ENCODE data around the gene MCC. TPM values are rescaled to one million over a fixed set of nuclear protein-coding genes. Genes with fewer than 3 reads are reported as not detected.

Gene MCC
- total RNA-seq, 1 donor from 2014 or later = 14.0 TPM

- TF ChIP-seq CTCF (IDR thresholded peaks at IDR 0.05) = no peak
- Mint-ChIP-seq H3K27me3 (ENCODE audit: unreplicated experiment) (no peaks in the 10 kb centered on the region), H3K4me3 (ENCODE audit: unreplicated experiment) (no peak overlapping the region), H3K36me3 (ENCODE audit: unreplicated experiment) (peaks cover 12% of the 10 kb centered on the region), H3K27ac (ENCODE audit: unreplicated experiment) (no peak overlapping the region), H3K4me1 (ENCODE audit: unreplicated experiment) (peaks cover 9% of the 10 kb centered on the region), H3K9me3 (ENCODE audit: unreplicated experiment) (no peaks in the 10 kb centered on the region)
- no peak for DNase-seq (ENCODE audit: extremely low spot score, unreplicated experiment)
Observed at GRCh38 chr5:113031557-113031956, 456.7 kb downstream of the MCC start.

- no peaks in the 10 kb centered on the region for H3K9me3 Mint-ChIP-seq (ENCODE audit: unreplicated experiment)
- no peak for DNase-seq (ENCODE audit: extremely low spot score, unreplicated experiment)
- TF ChIP-seq CTCF (IDR thresholded peaks at IDR 0.05) = no peak
- peaks cover 9% of the 10 kb centered on the region for H3K4me1 Mint-ChIP-seq (ENCODE audit: unreplicated experiment)
- H3K27ac Mint-ChIP-seq (ENCODE audit: unreplicated experiment) = no peak overlapping the region
- peaks cover 16% of the 10 kb centered on the region for H3K36me3 Mint-ChIP-seq (ENCODE audit: unreplicated experiment)
- H3K27me3 Mint-ChIP-seq (ENCODE audit: unreplicated experiment) = no peaks in the 10 kb centered on the region
- H3K4me3 Mint-ChIP-seq (ENCODE audit: unreplicated experiment) = no peak overlapping the region
Observed at GRCh38 chr5:113031104-113031503, 457.1 kb downstream of the MCC start.

GRCh38 chr5:113029614-113030013 lies 458.6 kb downstream of the MCC start:
- H3K27ac Mint-ChIP-seq (ENCODE audit: unreplicated experiment) = no peak overlapping the region

GRCh38 chr5:113027431-113027830 lies 460.8 kb downstream of the MCC start:
- peaks cover 9% of the 10 kb centered on the region for H3K4me1 Mint-ChIP-seq (ENCODE audit: unreplicated experiment)
- H3K4me3 Mint-ChIP-seq (ENCODE audit: unreplicated experiment) = no peak overlapping the region
- no peaks in the 10 kb centered on the region for H3K27me3 Mint-ChIP-seq (ENCODE audit: unreplicated experiment)
- no peak for DNase-seq (ENCODE audit: extremely low spot score, unreplicated experiment)
- TF ChIP-seq CTCF (IDR thresholded peaks at IDR 0.05) = no peak
- H3K9me3 Mint-ChIP-seq (ENCODE audit: unreplicated experiment) = no peaks in the 10 kb centered on the region
- H3K36me3 Mint-ChIP-seq (ENCODE audit: unreplicated experiment) = peaks cover 27% of the 10 kb centered on the region
- no peak overlapping the region for H3K27ac Mint-ChIP-seq (ENCODE audit: unreplicated experiment)

More at GRCh38 chr5:113029614-113030013, 458.6 kb downstream of the MCC start:
- DNase-seq (ENCODE audit: extremely low spot score, unreplicated experiment) = no peak
- Mint-ChIP-seq H3K36me3 (ENCODE audit: unreplicated experiment) (peaks cover 16% of the 10 kb centered on the region), H3K4me1 (ENCODE audit: unreplicated experiment) (peaks cover 9% of the 10 kb centered on the region), H3K27me3 (ENCODE audit: unreplicated experiment) (no peaks in the 10 kb centered on the region), H3K4me3 (ENCODE audit: unreplicated experiment) (no peak overlapping the region), H3K9me3 (ENCODE audit: unreplicated experiment) (no peaks in the 10 kb centered on the region)
- no peak for TF ChIP-seq CTCF (IDR thresholded peaks at IDR 0.05)

DNA sequence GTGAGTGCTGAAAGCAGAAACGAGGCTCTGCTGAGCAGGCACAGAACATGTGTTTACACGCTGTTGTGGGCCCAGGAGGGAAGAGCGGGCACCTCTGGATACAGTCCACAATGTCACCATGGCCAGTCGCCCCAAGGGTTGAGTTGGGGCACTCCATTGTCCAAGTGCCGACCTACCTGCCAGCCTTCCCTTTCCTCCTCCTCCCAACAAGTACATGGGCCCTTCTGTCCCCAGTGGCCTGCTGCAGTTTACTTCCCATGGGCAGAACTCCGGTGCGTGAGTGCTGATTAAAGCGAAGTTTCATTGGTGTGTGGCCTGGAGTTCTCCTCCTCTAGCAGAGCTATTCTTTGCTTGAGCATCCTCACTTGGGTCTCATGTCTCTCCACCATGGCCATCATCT lies 461.2 kb downstream of the MCC start:
- H3K4me1 Mint-ChIP-seq (ENCODE audit: unreplicated experiment) = peaks cover 10% of the 10 kb centered on the region
- H3K27ac Mint-ChIP-seq (ENCODE audit: unreplicated experiment) = no peak overlapping the region
- DNase-seq (ENCODE audit: extremely low spot score, unreplicated experiment) = no peak
- no peaks in the 10 kb centered on the region for H3K9me3 Mint-ChIP-seq (ENCODE audit: unreplicated experiment)
- no peaks in the 10 kb centered on the region for H3K27me3 Mint-ChIP-seq (ENCODE audit: unreplicated experiment)
- no peak overlapping the region for H3K4me3 Mint-ChIP-seq (ENCODE audit: unreplicated experiment)
- TF ChIP-seq CTCF (IDR thresholded peaks at IDR 0.05) = no peak
- H3K36me3 Mint-ChIP-seq (ENCODE audit: unreplicated experiment) = peaks cover 30% of the 10 kb centered on the region

Measured in osteocyte (in vitro differentiated cells).